Right lobe of liver (tissue), 4 donors: ENCODE data around the gene SLC26A4.

Experiments used
- POLR2A ChIP-seq: fragments of 450-650 bp; IDR thresholded peaks from one replicate; pipeline ENCODE4 v1.6.1; 2017; ENCODE audit warnings: antibody characterized with exemption, mild to moderate bottlenecking
- TF ChIP-seq, protein P1 (sequence below), 4 donors: fragments of 200-600 bp in 3 of 4; fragments of 450-650 bp in 1 of 4; IDR thresholded peaks; one replicate each; pipeline versions ENCODE4 v1.5.1 to v1.8.0; 2016 to 2022; ENCODE audit warnings: antibody characterized with exemption in 4 of 4, mild to moderate bottlenecking in 2 of 4
- donor health status: DM: no; HTN: no; CAD: no.
- donor health status: DM: no; HTN: no; CAD: no.
- donor health status: DM: no; HTN: yes; CAD: no.

GRCh38 chr7:107696330-107696946 is 35.8 kb downstream of the SLC26A4 start:
- TF ChIP-seq, protein P1, sequence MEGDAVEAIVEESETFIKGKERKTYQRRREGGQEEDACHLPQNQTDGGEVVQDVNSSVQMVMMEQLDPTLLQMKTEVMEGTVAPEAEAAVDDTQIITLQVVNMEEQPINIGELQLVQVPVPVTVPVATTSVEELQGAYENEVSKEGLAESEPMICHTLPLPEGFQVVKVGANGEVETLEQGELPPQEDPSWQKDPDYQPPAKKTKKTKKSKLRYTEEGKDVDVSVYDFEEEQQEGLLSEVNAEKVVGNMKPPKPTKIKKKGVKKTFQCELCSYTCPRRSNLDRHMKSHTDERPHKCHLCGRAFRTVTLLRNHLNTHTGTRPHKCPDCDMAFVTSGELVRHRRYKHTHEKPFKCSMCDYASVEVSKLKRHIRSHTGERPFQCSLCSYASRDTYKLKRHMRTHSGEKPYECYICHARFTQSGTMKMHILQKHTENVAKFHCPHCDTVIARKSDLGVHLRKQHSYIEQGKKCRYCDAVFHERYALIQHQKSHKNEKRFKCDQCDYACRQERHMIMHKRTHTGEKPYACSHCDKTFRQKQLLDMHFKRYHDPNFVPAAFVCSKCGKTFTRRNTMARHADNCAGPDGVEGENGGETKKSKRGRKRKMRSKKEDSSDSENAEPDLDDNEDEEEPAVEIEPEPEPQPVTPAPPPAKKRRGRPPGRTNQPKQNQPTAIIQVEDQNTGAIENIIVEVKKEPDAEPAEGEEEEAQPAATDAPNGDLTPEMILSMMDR (IDR thresholded peaks at IDR 0.05): no peak
- TF ChIP-seq POLR2A: no peak
